HepG2 (cell line): ENCODE results near the gene INTS3. TPM values are rescaled to one million over a fixed set of nuclear protein-coding genes. Genes with fewer than 3 reads are reported as not detected.

Experiments used
- ATAC-seq: fragments of 200-7000 bp; cut with Tn5 transposase; 3 replicates; pipeline ENCODE4 v1.9.1; 2020; ENCODE audit warnings: mild to moderate bottlenecking, moderate library complexity
- BruUV-seq: library from RNA; stranded (reverse); fragments of 400-500 nt; replicated peaks from 2 replicates; lab custom pipeline; 2021; lab: Mats Ljungman, UMichigan
- CTCF ChIA-PET: fragments of 300-600 bp; formaldehyde crosslinking; extraction: SDS; loops from one replicate; lab custom pipeline; 2021; ENCODE audit warnings: low total read pairs, inconsistent platforms, low intra/inter-chr PET ratio; lab: Yijun Ruan, JAX
- POLR2A ChIA-PET: fragments of 350-600 bp; sonication (Branson Sonifier 250); formaldehyde crosslinking; loops from one replicate; lab custom pipeline; 2020; ENCODE audit warnings: antibody characterized with exemption, inconsistent platforms; lab: Yijun Ruan, JAX
- DNase-seq: peaks from one replicate; pipeline ENCODE4 v3.0.0-alpha.2; 2015; ENCODE audit warnings: low spot score
- FAIRE-seq: peaks from 3 replicates; lab custom pipeline; 2011; peaks lifted over from hg19 to GRCh38; lab: Jason Lieb, UNC
- H2AFZ ChIP-seq: one replicate; pipeline ENCODE4 v1.6.1; 2011; ENCODE audit warnings: low read length, inconsistent platforms
- H3K27ac ChIP-seq: fragments of 300-600 bp; 3 replicates; pipeline ENCODE4 v1.8.0; 2011; ENCODE audit warnings: mixed run types, mild to moderate bottlenecking, mixed read lengths, low read length, inconsistent platforms; ENCODE audit not compliant: insufficient read depth; ENCODE audit errors: extremely low read length
- H3K27me3 ChIP-seq, 2 experiments: fragments of 200-600 bp in 1 of 2; 2 replicates in 1 of 2; 3 replicates in 1 of 2; pipeline versions ENCODE4 v1.6.0 to v1.8.0; 2011; ENCODE audit warnings: low read length in 2 of 2, mild to moderate bottlenecking in 2 of 2, moderate library complexity in 2 of 2, inconsistent platforms in 1 of 2; ENCODE audit not compliant: insufficient read depth in 2 of 2, control insufficient read depth in 1 of 2
- H3K36me3 ChIP-seq, 2 experiments: fragments of 200-600 bp in 1 of 2; replicated peaks in 1 of 2; 2 replicates in 1 of 2; 3 replicates in 1 of 2; pipeline versions ENCODE4 v1.5.1 to v1.8.0; 2011; ENCODE audit warnings: low read length in 2 of 2, inconsistent platforms in 1 of 2; ENCODE audit not compliant: insufficient read depth in 2 of 2, control insufficient read depth in 1 of 2
- H3K4me1 ChIP-seq: 2 replicates; pipeline ENCODE4 v1.5.1; 2012; ENCODE audit warnings: low read length, inconsistent platforms; ENCODE audit not compliant: insufficient read depth
- H3K4me2 ChIP-seq: 2 replicates; pipeline ENCODE4 v1.6.0; 2011; ENCODE audit warnings: low read depth, low read length, inconsistent platforms
- H3K4me3 ChIP-seq, 3 experiments: fragments of 200-600 bp in 1 of 3; sonication (generic), shearing (Covaris generic) in 1 of 3; replicated peaks in 1 of 3; 2 replicates each; pipeline ENCODE4 v1.5.1; 2011 to 2016; ENCODE audit warnings: low read length in 3 of 3, inconsistent platforms in 2 of 3, low read depth in 2 of 3, mild to moderate bottlenecking in 2 of 3, control low read depth in 1 of 3, mixed read lengths in 1 of 3; ENCODE audit not compliant: insufficient read depth in 1 of 3
- H3K79me2 ChIP-seq: one replicate; pipeline ENCODE4 v1.6.1; 2011; ENCODE audit warnings: low read length, inconsistent platforms; ENCODE audit not compliant: insufficient read depth
- H3K9ac ChIP-seq: 2 replicates; pipeline ENCODE4 v1.6.0; 2011; ENCODE audit warnings: mild to moderate bottlenecking, low read depth, low read length, inconsistent platforms; ENCODE audit not compliant: insufficient read depth
- H3K9me3 ChIP-seq: 2 replicates; pipeline ENCODE4 v1.5.1; 2012; ENCODE audit warnings: mild to moderate bottlenecking, low read length
- H4K20me1 ChIP-seq: 2 replicates; pipeline ENCODE4 v1.6.0; 2011; ENCODE audit warnings: inconsistent platforms, mild to moderate bottlenecking, low read length, moderate library complexity; ENCODE audit not compliant: insufficient read depth
- AHR ChIP-seq: IDR thresholded peaks from 2 replicates; pipeline ENCODE4 v1.6.1; 2018; ENCODE audit warnings: missing genetic modification reagents, missing compliant biosample characterization
- ARID4A ChIP-seq: sonication (generic); formaldehyde crosslinking; IDR thresholded peaks from 2 replicates; pipeline ENCODE4 v1.5.0; 2020; ENCODE audit warnings: mild to moderate bottlenecking, missing genetic modification reagents, borderline replicate concordance
- EZH2 ChIP-seq: conservative IDR thresholded peaks from 2 replicates; pipeline ENCODE4 v1.6.1; 2012; ENCODE audit warnings: mild to moderate bottlenecking, low read depth, low read length, moderate library complexity
- JDP2 ChIP-seq: sonication (generic); formaldehyde crosslinking; IDR thresholded peaks from 2 replicates; pipeline ENCODE4 v1.8.1; 2022; ENCODE audit warnings: missing genetic modification reagents, borderline replicate concordance
- PHF21A ChIP-seq: sonication (generic); formaldehyde crosslinking; IDR thresholded peaks from 2 replicates; pipeline ENCODE4 v1.5.0; 2020; ENCODE audit warnings: mild to moderate bottlenecking, missing genetic modification reagents
- RFX1 ChIP-seq: fragments of 450-650 bp; IDR thresholded peaks from 2 replicates; pipeline ENCODE4 v1.6.1; 2017
- SIX1 ChIP-seq: sonication (generic); formaldehyde crosslinking; IDR thresholded peaks from 2 replicates; pipeline ENCODE4 v1.4.0; 2020; ENCODE audit warnings: missing genetic modification reagents, borderline replicate concordance
- SRSF1 ChIP-seq: fragments of 200-400 bp; formaldehyde crosslinking; optimal IDR thresholded peaks from 2 replicates; pipeline ENCODE3; 2017; ENCODE audit warnings: mild to moderate bottlenecking, low read depth, low read length, moderate library complexity
- ZNF160 ChIP-seq: sonication (generic); formaldehyde crosslinking; IDR thresholded peaks from 2 replicates; pipeline ENCODE4 v1.8.0; 2022; ENCODE audit warnings: mild to moderate bottlenecking, inconsistent platforms, missing genetic modification reagents
- ZNF264 ChIP-seq: sonication (generic); formaldehyde crosslinking; IDR thresholded peaks from 2 replicates; pipeline ENCODE4 v1.4.0; 2020; ENCODE audit warnings: missing genetic modification reagents
- ZNF331 ChIP-seq: sonication (generic); formaldehyde crosslinking; IDR thresholded peaks from 2 replicates; pipeline ENCODE4 v1.4.0; 2020; ENCODE audit warnings: missing genetic modification reagents
- ZNF337 ChIP-seq: sonication (generic); formaldehyde crosslinking; IDR thresholded peaks from 2 replicates; pipeline ENCODE4 v1.5.1; 2020; ENCODE audit warnings: missing genetic modification reagents, low read depth, mild to moderate bottlenecking, borderline replicate concordance
- ZSCAN12 ChIP-seq: sonication (generic); formaldehyde crosslinking; IDR thresholded peaks from 2 replicates; pipeline ENCODE4 v1.9.0; 2021; ENCODE audit warnings: mild to moderate bottlenecking, missing genetic modification reagents
- WGBS: methylation state at CpG from one replicate; pipeline ENCODE4 v1.1.6; 2017; ENCODE audit warnings: low lambda C conversion rate; 5-methylcytosine and 5-hydroxymethylcytosine counted together
- in situ Hi-C: cut with HindIII; loops from 2 replicates; pipeline ENCODE4 v1.10.0; 2017; ENCODE audit warnings: low pct_unique_long_range_greater_than_20kb; ENCODE audit not compliant: extremely low pct_ligation_motif_present
- intact Hi-C: fragments of 100-400 bp; cut with micrococcal nuclease; formaldehyde crosslinking; loops from one replicate; pipeline ENCODE4 v1.10.0; 2022; ENCODE audit not compliant: unreplicated experiment
- polyA plus RNA-seq, 8 experiments: library from polyadenylated mRNA; depleted of rRNA in 3 of 8; stranded (reverse) in 7 of 8; unstranded in 1 of 8; fragments of >200 nt; fragmentation: Illumina TruSeq in 4 of 8; extraction: Trizol in 4 of 8; gene quantifications; 2 replicates each; pipeline versions ENCODE4 v1.2.1 to v1.2.3, GENCODE V29; 2011 to 2016; ENCODE audit warnings: low read depth in 4 of 8, missing spikeins in 1 of 8, mixed read lengths in 1 of 8; ENCODE audit not compliant: insufficient read depth in 1 of 8
- total RNA-seq, 5 experiments: library from RNA; depleted of rRNA; stranded (reverse); fragments of >200 nt; fragmentation: Illumina TruSeq; extraction: Trizol; gene quantifications; 2 replicates each; pipeline ENCODE4 v1.2.3, GENCODE V29; 2016; ENCODE audit warnings: low read depth in 1 of 5

INTS3 gene
- total and polyA plus RNA-seq, 2 of the 13 experiments (the other 11 are each of a cell fraction or from before 2014, with no cell fraction given): 17.2 to 27.2 TPM

DNA sequence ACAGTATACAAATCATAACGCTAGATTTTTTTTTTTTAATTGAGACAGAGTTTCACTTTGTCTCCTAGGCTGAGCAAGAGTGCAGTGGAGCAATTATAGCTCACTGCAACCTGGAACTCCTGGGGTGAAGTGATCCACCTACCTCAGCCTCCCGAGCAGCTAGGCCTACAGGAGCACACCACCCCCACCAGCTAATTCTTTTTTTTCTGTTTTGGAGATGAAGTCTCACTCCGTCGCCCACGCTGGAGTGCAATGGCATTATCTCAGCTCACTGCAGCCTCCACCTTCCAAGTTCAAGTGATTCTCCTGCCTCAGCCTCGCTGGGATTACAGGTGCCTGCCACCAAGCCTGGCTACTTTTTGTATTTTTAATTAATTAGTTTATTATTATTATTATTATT is 28.1 kb upstream of the INTS3 start (continued):
- no peak for TF ChIP-seq ZSCAN12 (CRISPR knock-in tag)
- TF ChIP-seq, all 625 proteins: peak for 0

DNA sequence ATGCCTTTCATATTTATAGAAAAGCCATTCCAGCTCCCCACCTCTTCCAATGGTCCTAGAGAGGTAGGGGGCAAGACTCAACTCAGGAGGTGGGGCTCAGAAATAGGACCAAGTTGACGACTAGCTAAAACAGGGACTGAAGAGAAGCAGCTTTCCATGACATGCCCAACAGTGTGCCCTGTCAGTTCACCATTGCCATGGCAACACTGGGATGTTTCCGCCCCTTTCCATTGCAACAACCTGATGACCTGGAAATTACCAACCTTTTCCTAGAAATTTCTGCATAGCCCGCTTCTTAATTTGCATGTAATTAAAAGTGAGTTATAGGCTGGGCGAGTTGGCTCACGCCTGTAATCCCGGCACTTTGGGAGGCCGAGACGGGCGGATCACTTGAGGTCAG is 22.4 kb upstream of the INTS3 start:
- intact Hi-C loops: no loop called here
- H2AFZ ChIP-seq: no peak overlapping the region
- H4K20me1 ChIP-seq: no peaks in the 10 kb centered on the region
- ChIA-PET CTCF (no interaction called here), POLR2A (no interaction called here)
- H3K4me3 ChIP-seq: no peak overlapping the region
- BruUV-seq: no TSS peak
- TF ChIP-seq AHR (CRISPR knock-in tag) (no peak), RFX1 (peak; percentile 23; the same call in 1 of the 2 replicates)
- no peaks in the 10 kb centered on the region for H3K27me3 ChIP-seq
- H3K36me3 ChIP-seq: no peaks in the 10 kb centered on the region
- H3K27ac ChIP-seq: no peak overlapping the region
- DNase-seq (no peak), ATAC-seq (no peak), FAIRE-seq (no peak)
- in situ Hi-C loops: no loop called here
- no peaks in the 10 kb centered on the region for H3K9me3 ChIP-seq
- H3K79me2 ChIP-seq: no peaks in the 10 kb centered on the region
- WGBS: 54% methylated on average over 9 of the region's 9 CpGs
- no peak overlapping the region for H3K4me2 ChIP-seq
- no peak overlapping the region for H3K9ac ChIP-seq
- H3K4me1 ChIP-seq: peaks cover 17% of the 10 kb centered on the region

GRCh38 chr1:153711026-153711425 is 16.8 kb upstream of the INTS3 start:
- Histone ChIP-seq H3K79me2 (no peaks in the 10 kb centered on the region), H3K4me3 (no peak overlapping the region), H3K4me2 (no peak overlapping the region), H3K9ac (no peak overlapping the region), H4K20me1 (no peaks in the 10 kb centered on the region), H3K9me3 (no peaks in the 10 kb centered on the region), H3K4me1 (peaks cover 8% of the 10 kb centered on the region; the same call in 1 of the 2 replicates), H3K27me3 (no peaks in the 10 kb centered on the region), H2AFZ (no peak overlapping the region), H3K27ac (no peak overlapping the region), H3K36me3 (no peaks in the 10 kb centered on the region)
- no TSS peak for BruUV-seq
- no peak for FAIRE-seq
- 73% methylated on average over 7 of the region's 7 CpGs for WGBS
- ChIA-PET POLR2A (no interaction called here), CTCF (no interaction called here)
- TF ChIP-seq PHF21A (CRISPR knock-in tag): no peak
- TF ChIP-seq ZNF264 (CRISPR knock-in tag): no peak
- no peak for TF ChIP-seq JDP2
- no peak for TF ChIP-seq SIX1 (CRISPR knock-in tag)
- no peak for TF ChIP-seq ZNF331 (CRISPR knock-in tag)
- TF ChIP-seq ZNF160 (CRISPR knock-in tag): no peak
- TF ChIP-seq EZH2: no peak
- TF ChIP-seq SRSF1: no peak
- no peak for TF ChIP-seq ARID4A (CRISPR knock-in tag)
- TF ChIP-seq ZNF337 (CRISPR knock-in tag): no peak
- intact Hi-C loops (no loop called here), in situ Hi-C loops (no loop called here)
- no peak for DNase-seq
- no peak for ATAC-seq
